T1000 (cell line): ENCODE data around the gene ELAC2.

Source experiments
- DNase-seq: peaks from one replicate; lab custom pipeline; 2025; ENCODE audit warnings: mixed read lengths; lab: John Stamatoyannopoulos, UW

Gene ELAC2

GRCh38 chr17:13017655-13018459, at the start of gene ELAC2:
Gene ELAC2 (minus strand): TSS chr17:13018027. CDS start chr17:13017947, 80 bp downstream.
- peak; percentile 97 for DNase-seq

- DNase-seq: no peak
Measured at GRCh38 chr17:13065032-13065431, 47.2 kb upstream of the ELAC2 start.

GRCh38 chr17:13055131-13055530, 37.3 kb upstream of the ELAC2 start:
- no peak for DNase-seq

- no peak for DNase-seq
Measured at GRCh38 chr17:13054666-13055065, 36.8 kb upstream of the ELAC2 start.

- DNase-seq: no peak
Measured at GRCh38 chr17:13051915-13052314, 34.1 kb upstream of the ELAC2 start.

- DNase-seq: no peak
Measured at GRCh38 chr17:13047011-13047606, 29.3 kb upstream of the ELAC2 start.

GRCh38 chr17:13046361-13046760, 28.5 kb upstream of the ELAC2 start:
- no peak for DNase-seq

GRCh38 chr17:13044572-13045065, 26.8 kb upstream of the ELAC2 start:
- no peak for DNase-seq

GRCh38 chr17:13038931-13039665, 21.3 kb upstream of the ELAC2 start:
- no peak for DNase-seq

GRCh38 chr17:13036751-13037150, 18.9 kb upstream of the ELAC2 start:
- no peak for DNase-seq

GRCh38 chr17:13035420-13035819, 17.6 kb upstream of the ELAC2 start:
- DNase-seq: no peak

GRCh38 chr17:13031718-13032350, 14.0 kb upstream of the ELAC2 start:
- DNase-seq: no peak

GRCh38 chr17:13030459-13031300, 12.9 kb upstream of the ELAC2 start:
- DNase-seq: peak; percentile 57

GRCh38 chr17:13030056-13030455, 12.2 kb upstream of the ELAC2 start:
- DNase-seq: no peak

- no peak for DNase-seq
Measured at GRCh38 chr17:13029340-13029739, 11.5 kb upstream of the ELAC2 start.

- no peak for DNase-seq
Measured at GRCh38 chr17:13027246-13027645, 9.4 kb upstream of the ELAC2 start.

GRCh38 chr17:13025687-13026086, 7.9 kb upstream of the ELAC2 start:
- DNase-seq: no peak

GRCh38 chr17:13025258-13025627, 7.4 kb upstream of the ELAC2 start:
- no peak for DNase-seq

- peak; percentile 56 for DNase-seq
Measured at GRCh38 chr17:13024526-13025257, 6.9 kb upstream of the ELAC2 start.

- no peak for DNase-seq
Measured at GRCh38 chr17:13024016-13024415, 6.2 kb upstream of the ELAC2 start.
